Islet precursor cell (in vitro differentiated cells): Measurements from ENCODE around the gene C17orf50.
"Not testable (repeated sequence)": the region's sequence is repeated elsewhere in the genome, so short reads cannot be mapped to it uniquely, and the experiment has no call there.

Experiments used
- DNase-seq: peaks from one replicate; pipeline ENCODE4 v3.0.0-alpha.2; 2018

The C17orf50 gene

DNA sequence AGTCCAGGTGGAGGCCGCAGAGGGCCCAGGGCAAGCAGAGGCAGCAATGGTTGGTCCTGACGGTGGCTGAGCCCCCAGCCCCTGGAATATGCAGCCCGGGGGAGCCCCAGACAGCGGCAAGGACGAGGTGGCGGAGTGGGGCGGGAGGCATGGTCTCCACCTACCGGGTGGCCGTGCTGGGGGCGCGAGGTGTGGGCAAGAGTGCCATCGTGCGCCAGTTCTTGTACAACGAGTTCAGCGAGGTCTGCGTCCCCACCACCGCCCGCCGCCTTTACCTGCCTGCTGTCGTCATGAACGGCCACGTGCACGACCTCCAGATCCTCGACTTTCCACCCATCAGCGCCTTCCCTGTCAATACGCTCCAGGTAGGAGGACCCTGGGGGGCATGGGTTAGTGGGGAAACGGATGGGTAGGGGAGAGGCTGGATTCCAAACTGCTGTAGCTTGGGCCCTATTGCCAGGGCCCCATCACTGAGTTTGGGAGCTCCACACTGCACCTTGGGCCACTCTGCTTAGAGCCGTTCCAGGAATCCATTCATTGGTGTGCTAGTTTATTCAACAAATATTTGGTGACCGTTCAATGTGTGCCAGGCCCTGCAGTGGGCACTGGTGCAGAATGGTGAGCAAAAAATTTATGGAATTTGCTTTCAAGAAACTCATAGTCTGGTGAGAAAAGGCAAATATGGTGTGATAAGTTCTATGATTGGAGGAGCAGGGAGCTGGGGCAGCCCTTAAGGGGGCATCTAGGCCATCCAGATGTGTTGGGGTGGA, 25.5 kb upstream of the C17orf50 start:
- DNase-seq = peak; percentile 50

DNA sequence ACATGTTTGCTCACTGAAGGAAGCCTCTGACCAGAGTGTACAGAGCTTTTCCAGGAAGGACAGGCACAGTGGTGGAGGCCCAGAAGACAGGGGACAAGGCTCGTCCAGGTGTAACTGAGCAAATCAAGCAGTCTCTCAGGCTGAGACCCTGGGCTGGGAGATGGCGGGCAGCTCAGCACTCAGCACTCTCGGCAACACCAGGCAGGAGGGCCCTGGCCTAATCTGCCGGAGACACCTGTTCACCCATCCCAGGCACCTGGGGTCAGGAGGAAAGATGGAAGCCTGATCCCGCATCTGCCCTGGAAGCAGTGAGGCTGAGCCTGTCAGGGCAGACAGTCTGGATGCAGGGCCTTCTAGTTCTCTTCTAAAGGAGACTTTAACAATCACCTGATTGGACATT, 24.5 kb upstream of the C17orf50 start:
- no peak for DNase-seq

DNA sequence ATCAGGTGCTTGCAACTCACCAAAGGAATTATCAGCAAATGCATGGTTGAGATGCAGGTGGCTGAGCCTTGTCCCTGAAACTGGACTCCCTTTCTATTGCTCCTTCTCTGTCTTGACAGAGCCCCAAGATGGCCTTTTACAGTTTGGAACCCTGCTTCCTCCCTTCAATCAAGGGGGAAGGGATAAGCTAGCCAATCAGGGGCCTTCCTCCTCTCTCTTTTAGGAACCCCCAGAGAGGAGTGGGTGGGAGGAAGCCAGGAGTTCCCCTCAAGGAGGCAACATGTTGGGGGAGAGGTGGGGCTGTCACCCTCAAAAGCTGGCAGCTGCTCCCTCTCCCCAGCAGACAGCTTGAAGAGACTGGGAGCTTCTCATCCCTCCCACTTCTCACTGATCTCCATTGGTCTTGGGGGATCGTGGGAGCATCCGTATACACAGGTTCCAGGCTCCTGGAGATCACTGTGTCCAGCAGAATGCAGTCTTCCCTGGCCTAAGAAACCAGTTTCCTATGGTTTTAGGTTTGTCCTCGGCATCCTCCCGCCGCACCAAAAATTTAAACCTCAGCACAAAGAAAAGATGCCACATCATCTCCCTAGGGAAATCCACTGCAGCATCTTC, 22.1 kb upstream of the C17orf50 start:
- DNase-seq = no peak

DNA sequence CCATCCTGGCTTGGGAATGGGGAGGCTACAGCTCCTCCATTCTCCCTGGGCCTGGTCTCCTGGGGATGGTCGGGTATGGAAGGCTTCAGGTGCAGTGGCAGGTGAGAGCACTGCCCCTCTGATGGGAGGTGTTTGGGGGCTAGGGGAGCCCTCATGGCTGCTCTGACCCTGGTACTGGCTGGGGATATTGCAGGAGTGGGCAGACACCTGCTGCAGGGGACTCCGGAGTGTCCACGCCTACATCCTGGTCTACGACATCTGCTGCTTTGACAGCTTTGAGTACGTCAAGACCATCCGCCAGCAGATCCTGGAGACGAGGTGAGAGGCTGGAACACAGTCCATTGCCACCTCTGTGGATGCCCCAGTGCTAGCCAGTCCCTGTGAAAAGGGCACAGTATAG, 20.5 kb upstream of the C17orf50 start:
- DNase-seq = no peak

DNA sequence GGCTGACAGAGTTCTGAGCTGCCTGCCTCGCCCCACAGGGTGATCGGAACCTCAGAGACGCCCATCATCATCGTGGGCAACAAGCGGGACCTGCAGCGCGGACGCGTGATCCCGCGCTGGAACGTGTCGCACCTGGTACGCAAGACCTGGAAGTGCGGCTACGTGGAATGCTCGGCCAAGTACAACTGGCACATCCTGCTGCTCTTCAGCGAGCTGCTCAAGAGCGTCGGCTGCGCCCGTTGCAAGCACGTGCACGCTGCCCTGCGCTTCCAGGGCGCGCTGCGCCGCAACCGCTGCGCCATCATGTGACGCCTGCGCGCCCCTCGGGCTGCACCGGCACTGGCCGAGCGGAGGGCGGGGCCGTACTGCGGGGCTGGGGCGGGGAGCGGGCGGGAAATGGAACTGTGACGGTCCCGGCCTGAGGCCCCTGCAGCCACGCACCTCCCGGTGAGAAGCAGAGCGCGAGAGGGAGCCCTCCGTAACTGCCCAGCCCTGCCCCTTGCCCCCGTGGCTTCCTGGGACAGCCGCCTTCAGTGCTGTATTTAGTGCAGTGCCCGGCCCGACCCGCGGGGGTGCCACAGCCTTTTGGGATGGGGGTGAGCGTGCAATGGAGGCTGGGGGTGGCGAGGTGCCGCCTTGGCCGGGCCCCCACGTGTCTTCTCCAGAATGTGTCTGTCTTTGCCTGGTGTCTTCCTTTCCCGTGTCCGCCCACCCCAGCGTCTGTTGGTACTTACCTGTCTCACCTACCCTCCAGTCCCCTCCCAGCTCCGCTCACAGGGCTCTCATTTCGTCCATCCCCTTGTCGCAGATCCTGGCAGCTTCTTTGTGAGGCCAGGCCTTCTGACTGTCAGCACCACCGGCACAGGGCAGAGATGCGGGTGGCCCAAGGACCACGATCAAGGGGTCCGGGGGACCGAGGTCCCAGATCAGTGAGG, 19.4 kb upstream of the C17orf50 start:
- peak; percentile 72 for DNase-seq

DNA sequence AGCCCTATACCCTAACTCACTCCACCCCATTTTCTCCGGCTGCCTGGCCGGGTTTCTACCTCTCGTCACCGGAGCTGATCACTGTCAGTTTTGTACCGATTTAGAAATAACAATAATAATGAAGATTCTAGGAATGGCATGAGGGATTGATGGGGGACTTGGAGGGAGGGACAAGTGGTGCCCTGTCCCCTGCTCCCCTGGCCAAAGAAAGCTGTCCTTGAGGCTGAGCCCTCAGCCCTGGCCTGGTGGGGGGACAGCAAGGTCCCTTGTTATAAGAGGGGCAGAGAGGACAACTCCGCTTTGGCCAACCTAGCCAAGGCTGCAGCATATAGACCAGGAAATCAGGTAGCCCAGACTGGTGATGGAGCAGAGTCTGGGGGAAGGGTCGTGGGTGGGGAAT, 18.2 kb upstream of the C17orf50 start:
- DNase-seq = no peak

DNA sequence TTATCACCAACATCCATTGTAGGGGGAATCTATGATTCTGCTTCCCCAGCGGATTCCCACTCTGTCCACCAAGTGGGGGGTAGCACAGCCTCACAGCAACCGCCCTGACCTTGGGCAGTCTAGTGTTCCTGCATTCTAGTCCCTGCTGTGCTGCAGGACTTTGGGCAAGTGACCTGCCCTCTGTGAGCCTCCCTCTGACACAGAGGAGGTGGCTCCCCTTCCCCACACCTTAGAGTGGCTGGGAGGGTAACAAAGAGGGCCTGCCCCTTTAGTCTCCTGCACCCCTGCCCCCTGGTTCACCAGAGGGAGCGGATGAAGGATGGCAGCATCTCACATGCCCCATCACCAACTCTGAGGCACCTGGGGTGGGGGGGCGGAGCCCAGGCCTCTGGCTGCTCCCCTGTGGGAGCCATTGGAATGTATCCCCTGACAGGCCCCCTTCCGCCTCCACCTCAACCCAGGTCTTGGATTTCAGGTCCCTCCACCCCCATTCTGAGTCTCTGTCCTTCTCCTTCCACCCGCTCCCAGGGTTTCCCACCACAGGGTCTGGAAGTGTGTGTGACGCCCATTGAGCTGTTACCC, 17.7 kb upstream of the C17orf50 start:
- DNase-seq = no peak

DNA sequence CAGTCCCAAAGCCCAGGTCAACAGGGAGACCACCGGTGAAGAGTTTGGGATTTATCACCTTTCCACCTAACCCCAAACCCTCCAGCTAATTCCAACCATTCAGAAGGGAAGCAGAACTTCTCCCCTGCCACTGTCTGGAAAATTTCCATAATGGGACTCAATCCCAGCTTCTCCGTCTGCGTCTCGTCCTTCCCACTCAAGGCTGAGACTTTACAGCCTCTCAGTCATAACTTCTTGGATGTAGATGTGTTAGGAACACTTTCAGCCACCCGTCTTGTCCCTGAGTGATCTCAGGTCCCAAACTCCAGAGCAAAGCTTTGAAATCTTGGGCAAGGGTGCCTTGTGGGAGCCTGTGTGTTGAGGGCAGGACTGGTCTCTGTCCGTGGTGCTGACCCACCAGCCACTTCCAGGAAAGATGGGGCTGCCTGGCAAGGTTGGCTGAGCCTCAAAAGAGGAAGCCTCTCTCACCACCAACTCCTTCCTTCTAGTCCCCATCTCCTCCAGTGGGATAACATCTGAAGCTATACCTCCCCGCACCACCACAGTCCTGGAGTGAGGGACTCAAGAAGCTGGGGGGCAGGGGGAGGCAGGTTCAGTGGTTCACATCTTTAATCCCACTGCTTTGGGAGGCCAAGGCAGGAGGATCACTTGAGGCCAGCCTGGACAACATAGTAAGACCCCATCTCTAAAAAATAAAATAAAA, 16.9 kb upstream of the C17orf50 start:
- DNase-seq = peak; percentile 85

DNA sequence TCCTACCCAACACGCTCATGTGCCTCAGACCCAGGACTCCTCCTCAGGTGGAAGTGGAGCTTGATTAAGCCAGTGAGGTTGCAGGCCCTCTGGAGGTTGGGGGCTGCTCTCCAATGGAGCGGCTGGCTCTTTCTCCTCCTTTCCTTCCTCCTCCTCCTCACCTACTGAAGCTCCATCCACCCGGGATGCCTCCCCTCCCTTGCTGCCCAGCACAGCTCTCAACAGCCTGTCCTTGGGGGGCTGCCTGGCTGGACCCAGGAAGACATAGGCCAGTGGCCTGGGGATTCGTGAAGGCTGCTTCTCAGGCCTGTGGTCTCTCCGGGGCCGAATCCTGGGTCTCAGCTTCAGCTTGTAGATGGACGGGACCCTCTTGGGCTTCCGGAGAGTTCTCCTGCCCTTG, 15.9 kb upstream of the C17orf50 start:
- DNase-seq = no peak

DNA sequence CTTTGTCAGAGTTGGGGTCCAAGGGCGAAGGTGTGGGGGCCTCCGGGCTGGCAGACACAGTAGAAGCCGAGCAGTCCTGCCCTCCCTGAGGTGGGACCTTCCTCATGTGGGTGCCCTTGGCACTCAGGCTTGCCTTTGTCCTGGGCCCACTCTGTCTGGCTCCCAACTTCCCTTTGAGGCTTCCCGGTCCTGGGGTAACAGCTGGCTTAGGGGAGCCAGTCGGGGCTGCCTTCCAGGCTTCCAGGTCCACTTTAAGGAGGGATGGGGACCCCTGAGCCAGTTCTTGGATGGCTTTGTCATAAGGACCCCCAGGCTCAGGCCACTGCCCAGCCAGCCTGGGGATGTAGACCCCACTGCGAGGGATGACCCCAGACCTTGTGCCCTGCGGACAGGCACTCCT, 15.4 kb upstream of the C17orf50 start:
- DNase-seq = peak; percentile 50

DNA sequence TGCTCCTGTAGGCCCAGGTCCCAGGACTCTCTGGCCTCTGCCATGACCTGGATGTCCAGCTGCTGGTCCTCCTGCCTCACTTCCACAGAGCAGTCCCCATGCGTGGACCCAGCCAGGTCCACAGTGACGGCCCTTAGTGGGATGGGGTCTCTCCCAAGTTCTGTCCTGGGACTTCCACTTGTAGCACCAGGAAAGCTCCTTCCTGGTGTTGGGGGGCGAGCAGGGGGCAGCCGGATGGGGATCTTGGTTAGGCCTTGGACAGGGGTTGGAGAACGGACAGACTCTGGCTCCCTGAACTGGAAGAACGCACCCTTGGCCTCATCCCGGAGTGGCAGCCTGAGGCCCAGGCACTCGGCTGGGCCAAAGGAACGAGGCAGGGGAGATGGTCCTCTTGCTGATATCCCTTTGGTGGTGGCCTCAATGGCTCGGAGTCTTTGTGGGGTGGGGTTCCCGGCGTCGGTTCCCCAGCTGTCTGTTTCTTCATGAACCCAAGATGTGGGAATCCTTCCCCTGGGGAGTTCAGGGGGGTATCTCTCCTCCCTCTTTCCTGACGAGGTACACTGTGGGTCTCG, 14.9 kb upstream of the C17orf50 start:
- peak; percentile 51 for DNase-seq

DNA sequence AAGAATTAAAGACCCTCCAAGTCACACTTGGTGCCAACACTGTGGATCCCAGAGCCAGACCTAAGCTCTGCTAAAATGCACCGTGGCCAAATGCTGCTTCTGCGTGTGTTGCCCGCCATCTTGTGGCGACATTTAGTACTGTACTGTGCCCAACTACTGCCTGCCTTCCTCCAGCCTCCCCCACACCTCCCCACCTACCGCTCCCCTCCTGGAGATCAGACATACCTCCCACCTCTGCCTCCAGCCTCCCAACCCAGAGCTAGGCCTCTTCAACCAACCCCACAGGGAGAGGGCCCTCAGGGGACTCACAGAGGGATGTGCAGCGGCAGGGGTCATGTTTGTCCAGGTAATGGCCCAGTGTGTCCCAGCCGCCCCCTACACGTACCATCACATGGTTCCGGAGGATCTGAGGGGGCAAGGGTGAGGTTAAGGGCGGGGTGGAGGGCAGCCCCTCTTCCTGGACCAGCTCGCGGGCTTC, 13.1 kb upstream of the C17orf50 start:
- DNase-seq = peak; percentile 92

DNA sequence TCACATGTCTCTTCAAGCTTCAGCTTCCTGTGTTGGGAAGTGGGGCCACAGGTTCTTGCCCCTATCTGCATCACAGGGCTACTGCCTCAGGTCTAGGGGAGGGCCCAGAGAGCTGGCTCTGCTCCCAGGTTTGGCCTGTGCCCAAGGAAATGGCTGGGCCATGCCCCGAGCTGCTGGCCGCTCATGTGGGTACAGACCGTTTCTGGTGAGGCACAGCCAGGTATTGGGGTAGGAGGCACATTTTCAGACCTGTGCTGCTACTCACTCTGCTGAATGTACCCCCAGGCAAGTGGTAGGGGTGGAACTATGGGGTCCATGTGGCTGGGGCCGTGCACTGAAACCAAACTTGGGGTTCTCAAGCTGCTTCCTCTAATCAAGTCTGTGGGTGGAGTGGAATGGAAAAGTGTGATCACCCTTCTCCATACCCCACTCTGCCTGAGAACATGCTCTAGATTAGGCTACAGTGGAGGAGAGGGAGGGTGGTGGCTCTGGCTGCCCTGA, 12.3 kb upstream of the C17orf50 start:
- no peak for DNase-seq

DNA sequence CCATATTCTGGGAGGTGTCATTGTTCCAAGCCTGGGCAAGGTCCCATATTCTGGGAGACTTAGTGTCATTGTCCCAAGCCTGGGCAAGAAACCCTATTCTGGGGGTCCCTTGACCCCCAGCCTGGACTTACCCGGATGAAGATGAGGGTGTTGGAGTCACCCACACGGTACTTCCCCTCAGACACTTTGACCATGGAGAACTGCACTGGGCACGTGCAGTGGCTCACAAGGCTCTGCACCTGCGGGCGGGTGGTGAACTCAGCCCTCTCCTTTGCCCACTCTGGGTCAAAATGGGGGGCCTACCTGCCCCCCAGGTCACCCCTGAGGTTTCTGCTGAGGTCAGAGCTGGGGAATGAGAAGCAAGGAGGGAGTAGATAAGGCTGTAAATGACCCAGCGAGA, 11.7 kb upstream of the C17orf50 start:
- DNase-seq = no peak

DNA sequence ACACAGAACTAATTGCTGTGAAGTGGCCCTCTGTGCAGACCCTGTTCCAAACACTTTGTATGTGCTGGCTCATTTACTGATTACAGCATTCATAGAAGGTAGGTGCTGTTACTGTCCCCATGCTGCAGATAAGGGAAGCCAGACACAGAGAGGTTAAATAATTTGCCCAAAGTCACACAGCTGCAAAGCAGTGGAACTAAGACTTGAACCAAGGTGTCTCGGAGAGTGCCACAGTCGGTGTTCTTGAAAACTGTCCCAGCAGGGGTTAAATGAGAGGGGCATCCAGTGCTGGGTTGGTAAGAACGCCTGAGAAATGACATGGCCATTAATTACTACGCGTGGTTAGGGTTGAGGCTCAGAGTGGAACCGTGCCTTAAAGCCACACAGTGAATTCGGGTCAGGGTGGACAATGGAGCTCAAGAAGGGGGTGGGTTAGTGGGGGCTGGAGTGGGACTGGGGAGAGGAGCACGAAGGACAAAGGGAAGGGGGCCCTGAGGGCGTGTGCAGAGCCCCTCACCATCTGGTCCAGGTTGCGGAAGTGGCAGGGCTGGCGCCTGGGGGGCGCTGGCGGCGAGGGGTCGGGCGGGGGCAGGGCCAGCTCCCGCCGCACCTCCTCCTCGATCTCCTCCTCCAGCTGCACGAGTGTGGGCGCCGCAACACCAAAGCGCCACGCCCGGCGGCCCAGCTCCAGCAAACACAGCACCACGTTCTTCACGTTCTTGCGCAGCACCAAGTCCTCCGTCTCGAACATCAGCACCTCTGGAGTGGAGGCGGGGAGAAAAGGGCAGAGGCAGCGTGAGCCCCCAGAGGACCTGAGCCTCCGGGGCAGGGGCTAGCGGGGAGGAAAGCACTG, 10.9 kb upstream of the C17orf50 start:
- DNase-seq = peak; percentile 76

DNA sequence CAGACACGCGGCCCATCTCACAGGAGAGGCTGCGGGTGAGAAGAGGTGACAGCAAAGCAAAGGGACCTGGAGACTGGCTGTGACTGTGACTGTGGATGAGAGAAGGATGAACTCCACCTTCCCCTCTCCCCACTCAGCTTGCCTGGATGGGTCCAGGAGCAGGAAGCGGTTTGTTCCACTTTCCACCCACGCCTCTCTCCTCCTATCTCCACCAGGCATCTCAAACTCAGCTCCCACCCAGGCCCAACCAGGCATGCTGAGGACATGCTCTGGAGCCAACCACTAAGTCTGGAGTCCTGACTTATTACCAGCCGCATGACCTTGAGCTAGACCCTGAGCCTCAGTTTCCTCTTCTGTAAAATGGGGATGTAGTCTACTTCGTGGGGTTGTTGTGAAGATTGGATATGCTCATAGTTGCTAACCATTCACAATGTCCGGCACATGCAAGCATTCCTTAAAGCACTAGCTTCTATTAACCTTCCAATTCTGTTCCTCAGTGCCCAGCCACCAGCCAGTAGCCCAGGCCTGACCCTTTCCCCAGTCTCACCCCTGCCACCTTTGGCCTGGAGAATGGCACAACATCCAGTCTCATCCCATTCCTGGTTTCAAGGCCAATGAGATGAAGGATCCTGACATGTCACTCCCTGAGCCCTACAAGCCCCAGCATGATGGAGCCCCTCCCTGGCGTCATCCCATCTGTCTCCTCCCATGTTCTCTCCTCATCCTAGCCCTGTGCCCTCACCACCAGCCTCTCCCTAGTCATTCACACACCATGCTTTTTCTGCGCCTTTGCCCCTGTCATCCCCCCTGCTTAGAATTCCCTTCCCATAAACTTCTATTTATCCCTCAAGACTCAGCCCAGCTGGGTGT, 9.9 kb upstream of the C17orf50 start:
- DNase-seq = no peak

DNA sequence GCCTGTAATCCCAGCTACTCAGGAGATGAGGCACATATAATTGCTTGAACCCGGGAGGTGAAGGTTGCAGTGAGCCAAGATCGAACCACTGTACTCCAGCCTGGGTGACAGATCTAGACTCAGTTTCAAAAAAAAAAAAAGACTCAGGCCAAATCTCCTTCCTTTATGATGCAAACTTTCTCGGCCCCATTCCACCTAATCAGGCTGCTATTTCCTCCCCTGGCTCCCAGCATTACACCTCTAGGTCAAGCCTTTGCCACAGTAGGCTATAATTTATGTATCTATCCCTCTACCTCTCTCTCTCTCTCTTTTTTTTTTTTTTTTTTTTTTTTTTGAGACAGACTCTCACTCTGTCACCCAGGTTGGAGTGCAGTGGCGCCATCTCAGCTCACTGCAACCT, 9.1 kb upstream of the C17orf50 start:
- DNase-seq = not testable (repeated sequence)

DNA sequence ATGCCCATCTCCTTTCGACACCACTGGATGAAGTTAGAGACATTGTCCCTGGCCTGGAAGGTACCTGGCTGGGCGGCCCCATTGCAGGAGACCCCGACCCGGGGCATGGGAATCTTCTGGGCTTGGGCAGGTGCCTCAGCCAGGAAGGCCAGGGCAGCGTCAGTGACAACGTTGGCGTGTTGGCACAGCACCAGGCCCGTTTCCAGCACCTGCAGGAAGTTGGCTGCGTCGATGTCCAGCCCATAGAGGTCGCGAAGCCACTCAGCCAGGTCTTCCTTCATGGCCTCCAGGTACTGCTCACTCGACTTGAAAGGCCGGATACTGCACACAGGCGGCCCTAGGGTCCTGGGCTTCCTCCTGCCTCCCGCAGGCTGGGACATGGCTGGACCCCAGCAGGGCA, 8.2 kb upstream of the C17orf50 start:
- DNase-seq = no peak

DNA sequence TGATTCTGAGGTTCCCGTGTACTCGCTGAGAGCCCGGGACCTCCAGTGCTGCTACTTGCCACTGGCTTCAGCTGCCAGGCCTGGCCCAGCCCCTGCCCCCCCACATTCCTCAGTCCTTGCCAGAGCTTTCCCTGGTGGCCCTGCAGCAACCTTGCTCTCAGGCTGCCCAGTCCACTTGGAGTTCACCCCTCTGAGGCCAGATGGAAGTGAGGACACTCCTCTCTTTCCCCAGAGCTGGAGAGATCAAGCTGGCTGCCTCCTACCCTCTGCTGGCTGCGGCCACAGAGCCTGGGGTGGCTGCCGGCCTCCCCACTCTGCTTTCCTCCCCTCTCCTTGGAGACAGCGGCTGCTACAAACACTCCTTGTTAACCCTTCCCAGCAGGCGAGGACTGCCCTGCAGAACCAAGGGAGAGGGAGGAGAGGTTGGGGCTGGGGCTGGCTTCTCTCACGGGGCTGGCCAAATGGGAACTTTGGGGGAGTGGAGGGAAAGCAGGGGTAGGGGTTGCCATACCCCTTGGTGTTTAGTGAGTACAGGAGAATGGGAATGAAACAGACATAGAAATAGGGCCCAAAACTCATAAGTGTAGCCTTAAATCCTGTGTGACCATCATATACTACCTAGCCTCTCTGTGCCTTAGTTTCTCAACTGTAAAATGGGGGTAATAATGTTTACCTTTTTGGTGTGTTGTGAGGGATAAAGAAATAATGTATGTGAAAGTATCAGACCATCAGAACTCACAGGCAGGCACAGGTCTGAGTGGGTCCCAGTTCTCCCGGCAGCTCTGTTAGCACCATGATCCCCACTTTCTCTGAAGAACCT, 7.5 kb upstream of the C17orf50 start, which contains the start of gene GAS2L2:
Gene GAS2L2, minus strand, starts transcription at position 295 of the 820 bp plus-strand sequence. CDS start 389 bp downstream, outside the sequence.
- DNase-seq = no peak
